Transverse colon (tissue), 4 donors: ENCODE data around the gene FUT7.

Experiments used
- POLR2A ChIP-seq: fragments of 450-650 bp; IDR thresholded peaks from one replicate; pipeline ENCODE4 v1.6.1; 2016; ENCODE audit warnings: antibody characterized with exemption, mild to moderate bottlenecking, moderate library complexity
- POLR2AphosphoS5 ChIP-seq, 3 donors: sonication (generic); formaldehyde crosslinking; IDR thresholded peaks; one replicate each; pipeline ENCODE4 v1.6.1; 2016; ENCODE audit warnings: antibody characterized with exemption in 3 of 3
- TF ChIP-seq, protein P1 (sequence below), 5 experiments: fragments of 200-600 bp in 3 of 5; fragments of 450-650 bp in 2 of 5; sonication (generic) in 3 of 5; IDR thresholded peaks; 1 replicate in 2 of 5; 2 replicates in 3 of 5; pipeline ENCODE4 v1.5.1; 2016 to 2017; ENCODE audit warnings: antibody characterized with exemption in 5 of 5, inconsistent platforms in 3 of 5, mild to moderate bottlenecking in 2 of 5, moderate library complexity in 1 of 5

DNA sequence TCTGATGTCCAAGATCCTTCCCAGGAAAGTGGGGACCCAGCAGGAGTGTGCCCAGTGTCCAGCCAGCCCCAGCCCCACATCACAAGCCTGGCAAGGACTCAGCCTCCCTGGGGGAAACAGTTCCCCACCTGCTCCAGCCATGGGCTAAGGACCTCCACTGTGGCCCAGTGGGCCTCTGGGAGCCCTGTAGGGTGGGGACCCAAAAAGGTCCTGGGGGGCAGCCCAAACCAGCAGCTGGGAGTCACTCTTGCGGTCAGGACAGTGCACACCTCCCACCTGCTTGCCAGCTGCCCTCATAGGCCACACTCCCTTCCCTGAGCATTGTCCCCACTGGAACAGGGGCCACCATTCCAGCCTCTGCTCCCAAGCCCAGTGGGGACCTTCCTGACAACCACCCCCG lies 5.5 kb downstream of the FUT7 start:
- TF ChIP-seq, protein P1, sequence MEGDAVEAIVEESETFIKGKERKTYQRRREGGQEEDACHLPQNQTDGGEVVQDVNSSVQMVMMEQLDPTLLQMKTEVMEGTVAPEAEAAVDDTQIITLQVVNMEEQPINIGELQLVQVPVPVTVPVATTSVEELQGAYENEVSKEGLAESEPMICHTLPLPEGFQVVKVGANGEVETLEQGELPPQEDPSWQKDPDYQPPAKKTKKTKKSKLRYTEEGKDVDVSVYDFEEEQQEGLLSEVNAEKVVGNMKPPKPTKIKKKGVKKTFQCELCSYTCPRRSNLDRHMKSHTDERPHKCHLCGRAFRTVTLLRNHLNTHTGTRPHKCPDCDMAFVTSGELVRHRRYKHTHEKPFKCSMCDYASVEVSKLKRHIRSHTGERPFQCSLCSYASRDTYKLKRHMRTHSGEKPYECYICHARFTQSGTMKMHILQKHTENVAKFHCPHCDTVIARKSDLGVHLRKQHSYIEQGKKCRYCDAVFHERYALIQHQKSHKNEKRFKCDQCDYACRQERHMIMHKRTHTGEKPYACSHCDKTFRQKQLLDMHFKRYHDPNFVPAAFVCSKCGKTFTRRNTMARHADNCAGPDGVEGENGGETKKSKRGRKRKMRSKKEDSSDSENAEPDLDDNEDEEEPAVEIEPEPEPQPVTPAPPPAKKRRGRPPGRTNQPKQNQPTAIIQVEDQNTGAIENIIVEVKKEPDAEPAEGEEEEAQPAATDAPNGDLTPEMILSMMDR (IDR thresholded peaks at IDR 0.05): no peak
- no peak for TF ChIP-seq POLR2A
- TF ChIP-seq POLR2AphosphoS5 (IDR thresholded peaks at IDR 0.05): no peak
